Fibroblast of skin of abdomen (primary cell): ENCODE data around the gene LRGUK. TPM values are rescaled to one million over a fixed set of nuclear protein-coding genes. Genes with fewer than 3 reads are reported as not detected.
"Not testable (repeated sequence)": the region's sequence is repeated elsewhere in the genome, so short reads cannot be mapped to it uniquely, and the experiment has no call there.

Experiments used
- DNase-seq: peaks from one replicate; pipeline ENCODE4 v3.0.0-alpha.2; 2013
- polyA plus RNA-seq, 2 experiments: library from polyadenylated mRNA; unstranded; fragments of 120-200 nt; gene quantifications; one replicate each; pipeline ENCODE4 v1.2.1, GENCODE V29; 2013; ENCODE audit not compliant: insufficient read length in 2 of 2

LRGUK gene
- 0.04 TPM for polyA plus RNA-seq (2013, experiment 1 of 2; ENCODE audit: insufficient read length)
- 0.06 TPM for polyA plus RNA-seq (2013, experiment 2 of 2; ENCODE audit: insufficient read length)

GRCh38 chr7:134126966-134127848, at the start of gene LRGUK:
LRGUK (plus strand) TSS chr7:134127340; CDS start chr7:134127368, 28 bp downstream.
- DNase-seq, result peak; percentile 75

DNA sequence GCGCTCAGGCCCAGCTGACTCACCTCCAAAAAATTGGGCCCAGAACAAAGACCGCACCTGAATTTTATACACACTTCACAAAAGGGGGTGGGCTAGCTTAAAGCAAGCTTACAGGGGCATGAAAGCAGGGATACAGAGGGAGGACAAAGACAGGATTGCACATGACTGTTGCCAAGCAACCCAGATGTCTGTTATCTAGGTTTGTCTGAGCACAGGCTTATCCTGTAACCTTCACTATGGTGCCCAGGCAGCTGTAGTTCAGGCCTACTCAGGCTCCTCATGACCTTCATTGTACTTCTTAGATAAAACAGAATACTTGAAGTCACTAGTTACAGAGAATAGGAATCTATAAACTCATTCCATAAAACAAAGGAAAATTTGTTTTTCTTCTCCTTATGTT, 49.6 kb upstream of the LRGUK start:
- not testable (repeated sequence) for DNase-seq

- DNase-seq, result no peak
These were observed 48.1 kb upstream of the LRGUK start for GRCh38 chr7:134078991-134079390.

GRCh38 chr7:134081695-134082094, 45.4 kb upstream of the LRGUK start:
- no peak for DNase-seq

- DNase-seq, result no peak
These were observed 43.2 kb upstream of the LRGUK start for GRCh38 chr7:134083766-134084487.

DNA sequence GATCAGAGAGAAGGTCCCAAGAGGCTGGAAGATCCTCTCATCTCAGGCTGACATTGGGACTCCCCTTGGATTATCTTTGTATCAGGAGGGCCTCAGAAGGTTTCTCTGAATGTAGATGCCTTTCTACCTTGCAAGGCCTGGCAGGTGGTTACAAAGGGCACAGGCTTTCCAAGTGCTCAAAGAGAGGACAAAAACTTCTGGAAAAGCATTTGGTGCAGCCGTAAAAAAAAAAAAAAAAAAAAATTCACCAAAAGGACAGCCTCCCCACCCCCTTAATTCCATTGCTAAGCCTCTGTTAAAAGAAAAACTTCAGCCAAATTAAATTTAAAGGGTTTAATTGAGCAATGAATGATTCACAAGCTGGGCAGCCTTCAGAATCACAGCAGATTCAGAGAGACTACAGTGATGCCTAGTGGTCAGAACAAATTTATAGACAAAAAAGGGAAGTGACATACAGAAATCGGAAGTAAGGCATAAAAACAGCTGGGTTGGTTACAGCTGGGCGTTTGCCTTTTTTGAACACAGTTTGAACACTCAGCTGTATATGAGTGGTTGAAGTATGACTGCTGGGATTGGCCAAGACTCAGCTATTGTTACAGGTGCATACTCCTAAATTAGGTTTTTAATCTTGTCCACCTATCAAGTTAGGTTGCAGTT, 42.5 kb upstream of the LRGUK start:
- DNase-seq, result no peak

- DNase-seq, result no peak
These were observed 41.8 kb upstream of the LRGUK start for GRCh38 chr7:134085311-134085710.

- no peak for DNase-seq
These were observed 40.0 kb upstream of the LRGUK start for GRCh38 chr7:134086998-134087735.

GRCh38 chr7:134088199-134088598, 38.9 kb upstream of the LRGUK start:
- DNase-seq, result no peak

DNA sequence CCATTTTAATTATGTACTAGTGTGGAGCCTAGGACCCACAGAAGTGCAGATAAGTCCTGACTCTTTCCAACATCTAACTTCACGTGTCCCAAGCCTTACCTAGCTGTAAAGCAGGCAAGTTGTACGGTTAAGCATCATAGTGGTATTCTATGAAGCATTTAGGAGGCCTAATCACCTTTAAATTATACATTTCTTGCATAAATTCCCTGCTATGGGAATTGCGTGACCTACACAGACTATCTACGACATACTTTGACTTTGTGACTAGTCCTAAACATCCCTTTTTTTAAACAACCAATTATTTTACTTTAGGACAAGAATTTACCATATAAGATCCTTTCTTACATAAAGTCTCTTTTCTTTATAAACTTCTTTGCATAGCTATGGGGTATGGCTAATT, 37.7 kb upstream of the LRGUK start:
- DNase-seq, result no peak

DNA sequence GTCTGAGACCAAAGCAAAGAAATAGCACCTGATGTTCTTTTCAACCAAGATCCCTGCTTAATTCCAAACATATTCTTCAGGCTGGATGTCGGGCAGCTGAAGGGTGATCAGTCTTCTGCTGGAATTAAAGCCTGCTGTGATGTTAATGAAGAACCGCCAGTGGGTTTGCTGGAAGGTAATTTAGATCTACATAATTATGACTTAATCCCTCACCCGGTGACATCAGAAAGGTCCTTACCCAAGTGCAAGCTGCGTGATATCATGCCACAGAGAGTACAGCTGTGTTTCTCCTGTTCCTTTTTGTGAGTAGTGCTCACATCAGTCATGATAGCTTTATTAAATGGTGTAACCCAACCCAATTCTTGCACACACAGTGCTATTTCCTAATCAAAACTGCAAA, 29.1 kb upstream of the LRGUK start:
- no peak for DNase-seq

DNA sequence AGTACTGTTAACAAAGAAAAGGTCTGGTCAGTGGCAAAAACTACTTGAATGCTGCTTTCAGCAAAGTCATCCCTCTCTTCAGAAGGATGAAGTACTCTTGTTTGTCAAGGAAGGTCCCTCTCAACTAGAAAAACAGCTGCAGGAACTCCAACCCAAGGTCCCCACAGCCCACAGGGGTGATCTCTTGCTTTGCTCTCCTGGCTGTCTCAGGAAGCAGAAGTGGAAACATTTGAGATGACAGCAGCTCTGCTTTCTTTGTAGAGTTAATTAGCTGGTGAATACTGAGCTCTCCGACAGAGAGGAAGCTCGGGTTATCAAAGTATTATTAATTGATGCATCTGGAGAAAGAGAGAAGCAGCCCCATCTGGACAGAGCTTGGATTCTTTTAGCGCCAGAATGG, 25.4 kb upstream of the LRGUK start:
- no peak for DNase-seq

DNA sequence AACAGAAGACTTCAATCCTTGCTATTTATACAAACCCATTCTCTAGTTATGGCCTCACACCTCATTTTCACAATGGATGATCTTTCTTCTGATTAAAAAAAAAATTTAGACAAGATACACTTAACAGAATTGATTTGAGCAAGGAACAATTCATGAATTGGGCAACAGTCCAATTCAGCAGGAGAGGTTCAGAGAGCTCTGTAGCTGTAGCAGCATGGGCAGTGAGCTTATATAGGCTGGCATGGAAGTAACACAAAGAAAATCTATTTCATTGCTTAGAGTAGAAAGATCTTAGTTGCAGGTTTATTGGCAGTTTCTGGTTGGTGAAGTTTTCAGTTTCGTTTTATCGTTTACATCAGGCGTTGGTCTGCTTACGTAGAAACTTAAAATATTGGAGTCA, 23.0 kb upstream of the LRGUK start:
- DNase-seq, result no peak

DNA sequence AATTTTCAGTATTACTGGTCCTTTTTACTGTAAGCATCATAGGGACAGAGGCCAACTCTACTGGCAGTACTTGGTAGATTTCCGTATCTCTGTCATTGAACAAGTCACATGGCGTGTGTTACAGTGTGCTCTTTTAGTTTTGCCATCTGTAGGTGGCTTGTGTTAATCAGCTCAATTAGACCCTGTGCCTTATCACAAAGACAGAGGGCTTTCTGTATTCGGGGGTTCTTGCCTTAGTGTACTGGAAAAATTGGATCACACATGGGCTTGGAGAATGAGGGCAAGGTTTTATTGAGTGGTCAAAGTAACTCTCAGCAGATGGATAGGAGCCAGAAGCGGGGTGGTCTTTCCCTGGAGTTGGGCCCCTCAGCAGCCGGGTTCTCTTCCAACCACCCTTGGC, 21.3 kb upstream of the LRGUK start:
- DNase-seq, result no peak

DNA sequence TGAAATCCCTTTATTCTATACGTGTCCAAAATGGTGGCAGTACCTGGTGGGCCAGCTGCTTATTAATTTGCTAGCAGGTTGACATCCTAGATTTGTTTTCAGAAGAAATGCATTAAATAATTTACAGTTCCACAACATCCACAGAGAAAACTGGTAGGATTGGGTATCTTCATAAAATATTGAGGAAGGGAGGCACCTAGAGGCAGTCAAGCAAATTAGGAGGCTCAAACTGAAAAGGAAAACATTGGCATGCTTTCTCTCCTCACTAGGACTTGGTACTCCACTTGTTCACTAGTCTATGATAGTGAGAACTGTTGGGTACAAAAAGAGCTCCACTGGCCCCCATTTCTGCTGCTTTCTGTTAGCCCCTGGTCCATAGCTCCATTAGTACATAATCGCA, 18.3 kb upstream of the LRGUK start:
- DNase-seq, result no peak

- no peak for DNase-seq
These were observed 13.5 kb upstream of the LRGUK start for GRCh38 chr7:134113655-134114054.

GRCh38 chr7:134114992-134115391, 12.1 kb upstream of the LRGUK start:
- DNase-seq, result no peak

GRCh38 chr7:134120405-134120804, 6.7 kb upstream of the LRGUK start:
- peak; percentile 33 for DNase-seq

- no peak for DNase-seq
These were observed 5.5 kb upstream of the LRGUK start for GRCh38 chr7:134121632-134122139.

DNA sequence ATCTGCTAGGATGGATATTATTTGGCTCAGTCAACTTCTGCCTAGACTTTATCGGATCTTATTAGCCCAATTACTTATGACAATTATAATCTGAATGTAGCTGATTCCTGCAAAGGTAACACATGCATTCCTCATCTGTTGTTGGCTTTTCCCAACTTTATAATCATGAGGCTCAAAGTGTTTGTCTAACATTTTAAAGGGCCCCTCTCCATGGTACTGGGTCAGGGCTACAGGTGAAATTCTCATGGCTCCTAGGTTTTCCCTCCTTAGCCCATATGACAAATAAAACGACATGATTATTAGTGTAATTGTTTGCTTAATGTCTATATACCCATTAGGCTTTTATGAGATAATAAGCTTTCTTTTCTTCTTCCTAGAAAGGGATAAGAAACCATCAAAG, 4.2 kb upstream of the LRGUK start:
- no peak for DNase-seq

DNA sequence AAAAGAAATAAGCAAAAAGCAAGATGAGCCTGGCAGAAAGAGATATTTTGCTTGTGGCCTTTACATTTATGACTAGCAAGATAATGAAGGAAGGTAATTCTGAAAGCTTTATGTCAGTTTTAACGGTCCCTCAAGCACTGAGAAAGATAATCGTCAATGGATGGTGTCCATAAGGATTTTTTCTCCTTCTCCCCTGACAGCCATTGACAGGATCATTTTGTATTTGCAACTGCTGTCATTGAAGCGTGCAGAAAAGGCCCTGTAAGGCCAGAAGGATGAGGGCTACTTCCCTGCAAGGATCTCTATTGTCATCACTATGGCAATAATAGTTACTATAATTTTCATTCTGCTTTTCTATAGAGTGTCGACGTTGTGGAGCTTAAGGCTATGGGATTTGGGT, 994 bp upstream of the LRGUK start:
- DNase-seq, result no peak

GRCh38 chr7:134126596-134126965, 559 bp upstream of the LRGUK start:
- no peak for DNase-seq
